Left ventricle myocardium inferior (tissue), 1 donor: ENCODE results near the gene MAP4K4. TPM values are rescaled to one million over a fixed set of nuclear protein-coding genes. Genes with fewer than 3 reads are reported as not detected.

Source experiments
- DNase-seq: peaks from one replicate; pipeline ENCODE4 v3.0.0-alpha.2; 2020
- H3K27ac ChIP-seq: fragments of 200-600 bp; replicated peaks from 2 replicates; pipeline ENCODE4 v1.8.0; 2021
- H3K27me3 ChIP-seq: fragments of 200-600 bp; 2 replicates; pipeline ENCODE4 v1.8.0; 2021; ENCODE audit warnings: low read depth
- H3K36me3 ChIP-seq: fragments of 200-600 bp; 2 replicates; pipeline ENCODE4 v1.8.0; 2021
- H3K4me1 ChIP-seq: fragments of 200-600 bp; 2 replicates; pipeline ENCODE4 v1.8.0; 2021
- H3K4me3 ChIP-seq: fragments of 200-600 bp; 2 replicates; pipeline ENCODE4 v1.8.0; 2021; ENCODE audit warnings: mild to moderate bottlenecking, moderate library complexity
- H3K9me3 ChIP-seq: fragments of 200-600 bp; replicated peaks from 2 replicates; pipeline ENCODE4 v1.8.0; 2021
- CTCF ChIP-seq: fragments of 200-600 bp; IDR thresholded peaks from 2 replicates; pipeline ENCODE4 v1.8.0; 2021; ENCODE audit warnings: antibody characterized with exemption, mild to moderate bottlenecking, borderline replicate concordance
- intact Hi-C: fragments of 100-400 bp; cut with micrococcal nuclease; formaldehyde crosslinking; loops from one replicate; pipeline ENCODE4 v1.11.0; 2022
- total RNA-seq: library from RNA; stranded (reverse); fragmentation: NEBNext Ultra II Directional; extraction: Animal tissue kit (Norgen Biotek cat#: 25700); gene quantifications from one replicate; pipeline ENCODE4 v1.2.1, GENCODE V29; 2021
- donor health status: DM: no; HTN: yes; CAD: no; lungs with severe emphysema.

MAP4K4 gene
- total RNA-seq, 1 donor from 2014 or later = 102 TPM

DNA sequence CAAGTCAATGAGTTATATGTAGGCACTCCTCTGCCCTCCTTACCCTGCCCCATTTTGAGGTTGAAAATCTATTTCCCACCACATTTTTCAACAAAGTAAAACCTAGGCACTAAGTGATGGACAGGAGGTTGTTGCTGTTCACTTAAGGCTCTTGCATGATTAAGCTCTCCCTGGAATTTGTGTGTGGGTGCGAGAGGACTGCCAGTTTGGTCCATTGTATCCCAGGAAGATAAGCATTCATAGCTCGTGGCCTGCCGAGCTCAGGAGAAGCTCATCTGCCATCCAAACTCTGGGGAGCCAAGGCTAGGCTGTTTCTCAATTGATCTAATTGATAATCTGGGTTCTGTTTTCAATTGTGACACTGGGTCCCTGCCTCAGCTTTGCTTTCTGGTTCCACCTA, 4.7 kb upstream of the MAP4K4 start:
- no peaks in the 10 kb centered on the region for H3K36me3 ChIP-seq
- peaks cover 14% of the 10 kb centered on the region for H3K9me3 ChIP-seq
- no peak overlapping the region for H3K27ac ChIP-seq
- TF ChIP-seq CTCF = no peak
- H3K4me1 ChIP-seq = peaks cover 12% of the 10 kb centered on the region
- DNase-seq = no peak
- no peak overlapping the region for H3K4me3 ChIP-seq
- intact Hi-C loops = no loop called here
- H3K27me3 ChIP-seq = no peaks in the 10 kb centered on the region

GRCh38 chr2:101693991-101694588, 3.4 kb upstream of the MAP4K4 start:
- no peak for TF ChIP-seq CTCF
- Histone ChIP-seq H3K27me3 (no peaks in the 10 kb centered on the region), H3K4me3 (no peak overlapping the region), H3K4me1 (peaks cover 21% of the 10 kb centered on the region), H3K27ac (no peak overlapping the region), H3K9me3 (peaks cover 14% of the 10 kb centered on the region), H3K36me3 (no peaks in the 10 kb centered on the region)
- intact Hi-C loops = no loop called here
- no peak for DNase-seq

- peak overlapping the region; percentile 85 for H3K4me3 ChIP-seq
- no peak for TF ChIP-seq CTCF
- no peak for DNase-seq
- intact Hi-C loops = no loop called here
- H3K27ac ChIP-seq = peak overlapping the region; percentile 95
- peaks cover 44% of the 10 kb centered on the region for H3K4me1 ChIP-seq
- no peaks in the 10 kb centered on the region for H3K27me3 ChIP-seq
- H3K9me3 ChIP-seq = peaks cover 14% of the 10 kb centered on the region
- no peaks in the 10 kb centered on the region for H3K36me3 ChIP-seq
Observed at GRCh38 chr2:101696272-101697123, 1.0 kb upstream of the MAP4K4 start.

GRCh38 chr2:101698014-101698843, 722 bp downstream of the MAP4K4 start:
- peaks cover 14% of the 10 kb centered on the region for H3K9me3 ChIP-seq
- peaks cover 61% of the 10 kb centered on the region for H3K4me1 ChIP-seq
- no peaks in the 10 kb centered on the region for H3K27me3 ChIP-seq
- no peaks in the 10 kb centered on the region for H3K36me3 ChIP-seq
- no peak for TF ChIP-seq CTCF
- H3K4me3 ChIP-seq = peak overlapping the region; percentile 85
- intact Hi-C loops = no loop called here
- peak overlapping the region; percentile 95 for H3K27ac ChIP-seq
- no peak for DNase-seq
